SJCRH30 (cell line): ENCODE measurements around the gene ZSWIM6. TPM values are rescaled to one million over a fixed set of nuclear protein-coding genes. Genes with fewer than 3 reads are reported as not detected.

ENCODE experiments used
- DNase-seq, 2 experiments: peaks; one replicate each; pipeline ENCODE4 v3.0.0-alpha.2; 2015 to 2020
- H3K27ac ChIP-seq: fragments of 250-450 bp; sonication (Bioruptor Pico); 2 replicates; pipeline ENCODE4 v1.5.1; 2020; ENCODE audit warnings: mild to moderate bottlenecking, moderate library complexity
- H3K27me3 ChIP-seq: fragments of 250-450 bp; sonication (Bioruptor Pico); 2 replicates; pipeline ENCODE4 v1.5.1; 2020; ENCODE audit warnings: mild to moderate bottlenecking, moderate library complexity
- H3K36me3 ChIP-seq: fragments of 250-450 bp; sonication (Bioruptor Pico); 2 replicates; pipeline ENCODE4 v1.5.1; 2020; ENCODE audit warnings: mild to moderate bottlenecking, moderate library complexity
- H3K4me1 ChIP-seq: fragments of 250-450 bp; sonication (Bioruptor Pico); 2 replicates; pipeline ENCODE4 v1.5.1; 2020; ENCODE audit warnings: mild to moderate bottlenecking, moderate library complexity
- H3K4me3 ChIP-seq: fragments of 250-450 bp; sonication (Bioruptor Pico); 2 replicates; pipeline ENCODE4 v1.5.1; 2020; ENCODE audit warnings: mild to moderate bottlenecking, moderate library complexity
- H3K9me3 ChIP-seq: fragments of 250-450 bp; sonication (Bioruptor Pico); replicated peaks from 2 replicates; pipeline ENCODE4 v1.5.1; 2020; ENCODE audit warnings: mild to moderate bottlenecking, moderate library complexity
- total RNA-seq: library from RNA; depleted of rRNA; stranded (reverse); fragments of >200 nt; shearing (Covaris generic); gene quantifications from 2 replicates; pipeline ENCODE4 v1.2.3, GENCODE V29; 2014

ZSWIM6 gene
- total RNA-seq, 1 experiment from 2014 or later = 12.0 TPM

DNA sequence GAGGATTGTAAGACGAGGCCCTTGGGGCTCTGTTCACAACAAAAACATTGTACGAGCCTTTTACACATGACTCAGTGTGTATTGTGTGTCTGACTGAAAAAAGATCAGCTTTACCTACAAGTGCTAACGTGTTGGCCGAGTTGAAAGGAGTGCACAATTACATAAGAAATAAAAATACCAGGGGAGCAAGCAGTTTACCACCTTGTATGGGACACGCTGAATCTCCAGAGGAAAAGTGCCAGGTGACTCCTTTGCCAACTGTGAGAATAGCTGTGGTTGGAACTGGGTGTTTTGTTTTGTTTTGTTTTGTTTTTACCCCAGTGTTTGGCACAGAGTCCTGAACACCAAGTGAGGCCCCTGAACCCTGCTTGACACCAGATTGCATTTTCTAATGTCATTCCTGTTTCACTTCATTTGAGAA lies 32.8 kb upstream of the ZSWIM6 start:
- Histone ChIP-seq H3K36me3 (no peaks in the 10 kb centered on the region), H3K4me3 (no peak overlapping the region), H3K9me3 (no peaks in the 10 kb centered on the region), H3K4me1 (peaks cover 20% of the 10 kb centered on the region), H3K27ac (no peak overlapping the region), H3K27me3 (no peaks in the 10 kb centered on the region)
- no peak for DNase-seq

DNA sequence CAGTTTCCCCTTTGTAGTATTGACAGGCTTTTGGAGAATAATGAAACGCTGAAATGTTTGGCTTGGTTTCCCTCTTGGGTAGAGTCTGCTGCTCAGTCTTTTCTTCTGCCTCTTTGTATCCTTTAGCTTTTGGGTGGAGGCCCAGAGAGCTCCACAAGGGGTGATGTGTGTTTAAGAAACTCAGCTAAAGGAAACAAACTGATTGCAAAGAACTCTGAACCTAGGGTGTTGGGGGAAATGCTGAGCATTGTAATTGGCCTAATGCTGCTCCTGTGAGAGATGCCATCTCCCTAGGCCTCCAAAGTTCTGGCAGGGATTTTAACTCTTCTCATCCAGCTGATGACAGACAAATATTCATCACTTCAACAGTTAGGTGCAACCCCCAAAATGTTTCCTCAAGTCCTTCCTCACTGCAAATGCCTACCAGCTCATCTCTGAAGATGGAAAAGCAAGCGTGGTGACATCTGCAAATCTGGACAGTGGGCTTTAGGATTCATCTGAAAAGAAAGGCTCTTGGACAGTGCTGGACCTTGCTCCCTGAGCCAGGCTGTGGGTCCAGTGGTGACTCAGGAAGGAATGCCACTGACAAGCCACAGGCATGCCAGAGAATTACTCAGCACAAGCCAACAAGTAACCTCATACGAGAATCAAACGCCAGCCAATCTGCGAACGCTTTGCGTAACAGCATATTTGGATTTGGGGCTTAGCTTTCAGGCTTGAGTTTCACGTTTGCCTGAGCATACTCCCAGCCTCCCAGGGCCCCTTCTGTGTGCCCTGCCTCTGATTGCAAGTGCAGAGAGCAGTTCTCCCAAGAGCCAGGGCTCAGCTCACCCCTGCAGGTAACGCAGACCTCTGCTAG lies 30.5 kb upstream of the ZSWIM6 start:
- DNase-seq = peak; percentile 90 to 93
- Histone ChIP-seq H3K4me3 (no peak overlapping the region), H3K27me3 (no peaks in the 10 kb centered on the region), H3K36me3 (no peaks in the 10 kb centered on the region), H3K4me1 (peaks cover 26% of the 10 kb centered on the region), H3K9me3 (no peaks in the 10 kb centered on the region), H3K27ac (peak overlapping the region; percentile 21; the same call in 1 of the 2 replicates)

- Histone ChIP-seq H3K4me1 (peaks cover 30% of the 10 kb centered on the region), H3K4me3 (no peak overlapping the region), H3K27me3 (no peaks in the 10 kb centered on the region), H3K36me3 (no peaks in the 10 kb centered on the region), H3K9me3 (no peaks in the 10 kb centered on the region), H3K27ac (peak overlapping the region; percentile 10; the same call in 1 of the 2 replicates)
- DNase-seq = no peak
These were observed 29.9 kb upstream of the ZSWIM6 start for GRCh38 chr5:61302200-61302563.

- no peaks in the 10 kb centered on the region for H3K9me3 ChIP-seq
- no peak overlapping the region for H3K27ac ChIP-seq
- peaks cover 39% of the 10 kb centered on the region for H3K4me1 ChIP-seq
- no peaks in the 10 kb centered on the region for H3K27me3 ChIP-seq
- H3K36me3 ChIP-seq = no peaks in the 10 kb centered on the region
- no peak overlapping the region for H3K4me3 ChIP-seq
- no peak for DNase-seq
These were observed 28.7 kb upstream of the ZSWIM6 start for GRCh38 chr5:61303346-61303745.

- Histone ChIP-seq H3K36me3 (no peaks in the 10 kb centered on the region), H3K4me3 (no peak overlapping the region), H3K4me1 (peaks cover 39% of the 10 kb centered on the region), H3K27ac (no peak overlapping the region), H3K9me3 (no peaks in the 10 kb centered on the region), H3K27me3 (no peaks in the 10 kb centered on the region)
- DNase-seq = no peak
These were observed 27.3 kb upstream of the ZSWIM6 start for GRCh38 chr5:61304590-61305381.

GRCh38 chr5:61306531-61307131 lies 25.4 kb upstream of the ZSWIM6 start:
- DNase-seq = peak; percentile 43 to 57
- Histone ChIP-seq H3K27me3 (no peaks in the 10 kb centered on the region), H3K27ac (no peak overlapping the region; the same call in 1 of the 2 replicates), H3K4me1 (peaks cover 31% of the 10 kb centered on the region), H3K36me3 (no peaks in the 10 kb centered on the region), H3K4me3 (0 out of 2 replicates have a peak overlapping the region, but pooled peaks have one; percentile 2), H3K9me3 (no peaks in the 10 kb centered on the region)

- H3K27ac ChIP-seq = no peak overlapping the region; the same call in 1 of the 2 replicates
- H3K4me1 ChIP-seq = peaks cover 27% of the 10 kb centered on the region
- H3K4me3 ChIP-seq = 0 out of 2 replicates have a peak overlapping the region, but pooled peaks have one; percentile 2
- no peak for DNase-seq
- H3K9me3 ChIP-seq = no peaks in the 10 kb centered on the region
- H3K36me3 ChIP-seq = no peaks in the 10 kb centered on the region
- H3K27me3 ChIP-seq = no peaks in the 10 kb centered on the region
These were observed 24.9 kb upstream of the ZSWIM6 start for GRCh38 chr5:61307191-61307590.

DNA sequence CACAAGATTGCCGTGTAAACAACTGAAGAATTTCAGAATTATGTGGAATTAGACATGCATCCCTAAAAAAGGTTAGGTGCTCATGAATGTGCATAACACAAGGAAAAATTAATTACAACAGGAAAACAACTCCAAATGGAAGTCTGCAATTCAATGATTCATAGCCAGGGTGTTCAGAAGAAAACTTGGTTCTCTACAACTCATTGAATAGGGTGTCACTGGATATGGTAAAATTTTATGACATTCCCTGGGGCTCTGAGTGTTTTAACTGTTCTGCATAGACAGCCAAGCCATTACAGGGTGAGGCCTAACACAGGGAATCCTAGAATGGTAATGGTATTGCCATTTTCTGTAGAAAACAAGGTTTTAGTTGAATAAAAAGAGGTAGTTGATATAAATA lies 24.4 kb upstream of the ZSWIM6 start:
- DNase-seq = no peak
- Histone ChIP-seq H3K27me3 (no peaks in the 10 kb centered on the region), H3K4me1 (peaks cover 26% of the 10 kb centered on the region), H3K36me3 (no peaks in the 10 kb centered on the region), H3K27ac (no peak overlapping the region; the same call in 1 of the 2 replicates), H3K9me3 (no peaks in the 10 kb centered on the region), H3K4me3 (no peak overlapping the region)

GRCh38 chr5:61308712-61309111 lies 23.3 kb upstream of the ZSWIM6 start:
- peaks cover 26% of the 10 kb centered on the region for H3K4me1 ChIP-seq
- no peak overlapping the region for H3K4me3 ChIP-seq
- H3K36me3 ChIP-seq = no peaks in the 10 kb centered on the region
- no peaks in the 10 kb centered on the region for H3K27me3 ChIP-seq
- no peak overlapping the region for H3K27ac ChIP-seq
- no peaks in the 10 kb centered on the region for H3K9me3 ChIP-seq
- no peak for DNase-seq

DNA sequence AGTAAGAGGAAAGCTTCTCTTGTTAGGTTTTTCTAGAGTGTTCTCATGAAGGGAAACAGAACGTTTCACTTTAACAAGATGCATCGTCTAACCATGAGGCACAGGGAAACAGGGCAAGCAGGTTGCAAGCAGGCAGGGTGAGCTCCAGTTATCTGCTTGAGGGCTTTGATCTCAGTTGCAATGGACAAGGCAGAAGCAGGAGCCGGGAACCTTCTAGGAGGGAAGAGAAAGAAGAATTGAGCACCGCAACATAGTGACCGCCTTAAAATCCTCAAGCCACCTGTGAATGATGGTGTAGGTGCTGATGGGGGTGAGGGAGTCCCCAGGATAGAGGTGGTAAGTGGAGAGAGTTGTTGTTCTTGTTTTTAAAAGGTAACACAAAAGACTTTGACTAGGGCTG lies 22.9 kb upstream of the ZSWIM6 start:
- Histone ChIP-seq H3K27me3 (no peaks in the 10 kb centered on the region), H3K4me3 (no peak overlapping the region), H3K9me3 (no peaks in the 10 kb centered on the region), H3K4me1 (peaks cover 28% of the 10 kb centered on the region), H3K27ac (no peak overlapping the region), H3K36me3 (no peaks in the 10 kb centered on the region)
- no peak for DNase-seq

- Histone ChIP-seq H3K27ac (no peak overlapping the region), H3K4me3 (no peak overlapping the region), H3K4me1 (peaks cover 38% of the 10 kb centered on the region), H3K9me3 (no peaks in the 10 kb centered on the region), H3K36me3 (no peaks in the 10 kb centered on the region), H3K27me3 (no peaks in the 10 kb centered on the region)
- DNase-seq = no peak
These were observed 20.9 kb upstream of the ZSWIM6 start for GRCh38 chr5:61311056-61311610.

DNA sequence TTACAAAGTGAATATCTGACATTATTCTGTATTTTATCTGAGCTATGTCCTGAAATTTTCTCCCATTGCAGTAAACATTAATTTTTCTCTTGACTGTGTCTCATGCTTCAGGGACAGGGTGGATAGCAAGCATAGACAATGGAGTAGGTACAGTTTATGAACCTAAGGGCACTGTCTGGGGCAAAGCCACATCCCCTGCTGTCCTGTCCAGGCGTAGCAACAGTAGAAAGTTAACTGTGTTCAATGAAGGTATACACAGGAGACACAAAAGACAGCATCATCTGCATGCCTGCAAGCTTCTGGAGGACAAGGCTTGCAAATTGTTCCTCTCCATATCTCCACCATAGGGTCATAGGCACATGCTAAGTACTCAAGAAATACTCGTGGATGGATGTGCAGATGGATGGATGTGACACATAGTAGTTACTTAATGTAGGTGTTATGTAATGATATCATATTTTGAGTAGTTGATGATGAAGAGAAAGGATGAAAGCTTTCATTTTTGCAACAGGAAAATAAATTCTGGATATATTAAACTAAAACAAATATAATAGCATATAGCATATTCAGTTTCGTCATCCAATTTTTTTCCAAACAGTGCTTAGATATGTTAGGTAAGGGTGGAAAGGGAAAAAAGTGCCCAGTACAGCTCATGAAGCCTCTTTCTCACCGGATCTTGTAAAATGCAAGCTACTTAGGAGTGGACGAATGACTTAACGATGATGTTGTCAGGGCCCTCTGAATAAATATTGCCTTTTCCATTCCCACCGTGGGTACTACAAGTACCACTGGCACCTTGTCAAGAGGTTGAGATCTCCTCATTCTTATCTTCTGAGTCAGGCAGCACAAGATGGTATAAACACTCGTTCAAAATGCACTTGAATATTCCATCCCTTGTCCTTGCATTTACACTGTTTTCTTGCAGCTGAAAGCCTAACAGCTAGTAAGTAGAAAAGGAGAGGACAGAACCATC lies 19.9 kb upstream of the ZSWIM6 start:
- no peaks in the 10 kb centered on the region for H3K27me3 ChIP-seq
- H3K36me3 ChIP-seq = no peaks in the 10 kb centered on the region
- no peaks in the 10 kb centered on the region for H3K9me3 ChIP-seq
- DNase-seq = no peak
- no peak overlapping the region for H3K4me3 ChIP-seq
- peaks cover 31% of the 10 kb centered on the region for H3K4me1 ChIP-seq
- no peak overlapping the region for H3K27ac ChIP-seq

DNA sequence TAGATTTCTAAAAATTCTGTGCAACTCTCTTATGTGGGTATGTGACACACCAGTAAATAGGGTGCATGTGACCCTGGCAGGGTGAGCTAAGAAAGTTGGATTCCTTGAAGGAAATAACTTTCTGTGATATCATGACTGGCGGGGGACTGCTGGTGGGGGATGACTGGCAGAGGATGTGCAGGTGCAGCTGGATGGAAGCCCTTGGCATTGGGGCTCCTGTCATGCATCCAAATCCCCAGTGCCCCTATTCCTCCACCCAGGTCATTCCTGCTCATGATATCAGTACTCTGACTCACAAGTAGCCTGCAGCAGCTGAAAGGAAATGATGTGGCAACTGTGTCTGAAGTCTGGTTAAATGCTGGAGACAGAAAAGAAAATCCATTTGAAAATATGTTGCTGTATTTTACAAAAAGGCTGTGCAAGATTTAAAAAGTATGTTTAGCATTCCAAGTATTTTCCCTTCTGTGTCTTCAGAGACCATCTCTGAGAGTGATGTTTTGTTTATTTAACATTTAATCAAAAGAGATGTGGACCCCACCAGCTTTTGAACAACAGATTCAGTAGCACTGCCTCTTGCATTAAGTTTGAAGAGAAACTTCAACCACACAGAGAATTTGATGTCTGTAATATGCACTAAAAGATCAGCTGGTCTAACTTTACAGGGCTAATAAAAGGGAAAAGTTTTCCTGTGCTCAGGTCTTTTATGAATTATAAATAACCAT lies 17.9 kb upstream of the ZSWIM6 start:
- H3K27ac ChIP-seq = peak overlapping the region; percentile 77
- H3K4me3 ChIP-seq = no peak overlapping the region
- no peaks in the 10 kb centered on the region for H3K9me3 ChIP-seq
- H3K4me1 ChIP-seq = peaks cover 21% of the 10 kb centered on the region
- H3K27me3 ChIP-seq = no peaks in the 10 kb centered on the region
- peak; percentile 73 to 74 for DNase-seq
- H3K36me3 ChIP-seq = no peaks in the 10 kb centered on the region
